ENCODE results near the gene ARHGEF28. TPM values are rescaled to one million over a fixed set of nuclear protein-coding genes. Genes with fewer than 3 reads are reported as not detected.

ARHGEF28 gene
- total RNA-seq, 3 donors from 2014 or later = 0.05 to 0.23 (median 0.14) TPM

- Mint-ChIP-seq H3K4me3 (no peak overlapping the region), H3K36me3 (ENCODE audit: insufficient read depth) (no peaks in the 10 kb centered on the region), H3K4me1 (ENCODE audit: low read depth) (no peaks in the 10 kb centered on the region), H3K27me3 (ENCODE audit: low read depth) (peaks cover 3% of the 10 kb centered on the region), H3K9me3 (peaks cover 16% of the 10 kb centered on the region)
- DNase-seq (no peak), ATAC-seq (no peak)
These were observed 139.0 kb downstream of the ARHGEF28 start for GRCh38 chr5:73764996-73765395.

- Mint-ChIP-seq H3K9me3 (peaks cover 16% of the 10 kb centered on the region), H3K4me1 (ENCODE audit: low read depth) (no peaks in the 10 kb centered on the region), H3K36me3 (ENCODE audit: insufficient read depth) (no peaks in the 10 kb centered on the region), H3K27me3 (ENCODE audit: low read depth) (peaks cover 6% of the 10 kb centered on the region), H3K4me3 (no peak overlapping the region)
- ATAC-seq (no peak), DNase-seq (no peak)
These were observed 140.9 kb downstream of the ARHGEF28 start for GRCh38 chr5:73766902-73767301.

GRCh38 chr5:73770172-73771025, 144.4 kb downstream of the ARHGEF28 start:
- DNase-seq (no peak), ATAC-seq (no peak)
- Mint-ChIP-seq H3K36me3 (ENCODE audit: insufficient read depth) (no peaks in the 10 kb centered on the region), H3K9me3 (peaks cover 16% of the 10 kb centered on the region), H3K4me3 (no peak overlapping the region), H3K27me3 (ENCODE audit: low read depth) (peaks cover 3% of the 10 kb centered on the region), H3K4me1 (ENCODE audit: low read depth) (no peaks in the 10 kb centered on the region)

- Mint-ChIP-seq H3K4me1 (ENCODE audit: low read depth) (no peaks in the 10 kb centered on the region), H3K36me3 (ENCODE audit: insufficient read depth) (no peaks in the 10 kb centered on the region), H3K4me3 (no peak overlapping the region), H3K27me3 (ENCODE audit: low read depth) (peaks cover 3% of the 10 kb centered on the region), H3K9me3 (no peaks in the 10 kb centered on the region)
- DNase-seq (no peak), ATAC-seq (no peak)
These were observed 148.9 kb downstream of the ARHGEF28 start for GRCh38 chr5:73774924-73775323.

GRCh38 chr5:73776405-73776804, 150.4 kb downstream of the ARHGEF28 start:
- ATAC-seq (no peak), DNase-seq (no peak)
- no peak overlapping the region for H3K4me3 Mint-ChIP-seq
- no peaks in the 10 kb centered on the region for H3K36me3 Mint-ChIP-seq (ENCODE audit: insufficient read depth)
- no peaks in the 10 kb centered on the region for H3K27me3 Mint-ChIP-seq (ENCODE audit: low read depth)
- no peaks in the 10 kb centered on the region for H3K9me3 Mint-ChIP-seq
- H3K4me1 Mint-ChIP-seq (ENCODE audit: low read depth) = no peaks in the 10 kb centered on the region

GRCh38 chr5:73777192-73777591, 151.2 kb downstream of the ARHGEF28 start:
- ATAC-seq (no peak), DNase-seq (no peak)
- no peaks in the 10 kb centered on the region for H3K4me1 Mint-ChIP-seq (ENCODE audit: low read depth)
- H3K4me3 Mint-ChIP-seq = no peak overlapping the region
- H3K27me3 Mint-ChIP-seq (ENCODE audit: low read depth) = no peaks in the 10 kb centered on the region
- no peaks in the 10 kb centered on the region for H3K9me3 Mint-ChIP-seq
- H3K36me3 Mint-ChIP-seq (ENCODE audit: insufficient read depth) = no peaks in the 10 kb centered on the region

- Mint-ChIP-seq H3K36me3 (ENCODE audit: insufficient read depth) (no peaks in the 10 kb centered on the region), H3K4me1 (ENCODE audit: low read depth) (no peaks in the 10 kb centered on the region), H3K9me3 (no peaks in the 10 kb centered on the region), H3K27me3 (ENCODE audit: low read depth) (peaks cover 3% of the 10 kb centered on the region), H3K4me3 (no peak overlapping the region)
- ATAC-seq (no peak), DNase-seq (no peak)
These were observed 154.5 kb downstream of the ARHGEF28 start for GRCh38 chr5:73780302-73781080.

GRCh38 chr5:73781107-73781768, 155.2 kb downstream of the ARHGEF28 start:
- no peak for DNase-seq
- ATAC-seq = no peak
- H3K9me3 Mint-ChIP-seq = no peaks in the 10 kb centered on the region
- H3K27me3 Mint-ChIP-seq (ENCODE audit: low read depth) = peaks cover 7% of the 10 kb centered on the region
- H3K36me3 Mint-ChIP-seq (ENCODE audit: insufficient read depth) = no peaks in the 10 kb centered on the region
- no peak overlapping the region for H3K4me3 Mint-ChIP-seq
- H3K4me1 Mint-ChIP-seq (ENCODE audit: low read depth) = no peaks in the 10 kb centered on the region

- no peaks in the 10 kb centered on the region for H3K36me3 Mint-ChIP-seq (ENCODE audit: insufficient read depth)
- H3K9me3 Mint-ChIP-seq = no peaks in the 10 kb centered on the region
- ATAC-seq = no peak
- no peak overlapping the region for H3K4me3 Mint-ChIP-seq
- H3K4me1 Mint-ChIP-seq (ENCODE audit: low read depth) = no peaks in the 10 kb centered on the region
- H3K27me3 Mint-ChIP-seq (ENCODE audit: low read depth) = peaks cover 9% of the 10 kb centered on the region
- DNase-seq = no peak
These were observed 157.8 kb downstream of the ARHGEF28 start for GRCh38 chr5:73783828-73784227.

- Mint-ChIP-seq H3K4me3 (no peak overlapping the region), H3K9me3 (no peaks in the 10 kb centered on the region), H3K36me3 (ENCODE audit: insufficient read depth) (no peaks in the 10 kb centered on the region), H3K27me3 (ENCODE audit: low read depth) (peaks cover 13% of the 10 kb centered on the region), H3K4me1 (ENCODE audit: low read depth) (no peaks in the 10 kb centered on the region)
- ATAC-seq (no peak), DNase-seq (no peak)
These were observed 160.2 kb downstream of the ARHGEF28 start for GRCh38 chr5:73786043-73786831.

- Mint-ChIP-seq H3K4me1 (ENCODE audit: low read depth) (no peaks in the 10 kb centered on the region), H3K36me3 (ENCODE audit: insufficient read depth) (no peaks in the 10 kb centered on the region), H3K9me3 (no peaks in the 10 kb centered on the region), H3K27me3 (ENCODE audit: low read depth) (peaks cover 24% of the 10 kb centered on the region), H3K4me3 (no peak overlapping the region)
- ATAC-seq = no peak
- no peak for DNase-seq
These were observed 163.9 kb downstream of the ARHGEF28 start for GRCh38 chr5:73789851-73790281.

GRCh38 chr5:73791389-73791788, 165.4 kb downstream of the ARHGEF28 start:
- Mint-ChIP-seq H3K4me3 (no peak overlapping the region), H3K36me3 (ENCODE audit: insufficient read depth) (no peaks in the 10 kb centered on the region), H3K9me3 (no peaks in the 10 kb centered on the region), H3K4me1 (ENCODE audit: low read depth) (no peaks in the 10 kb centered on the region), H3K27me3 (ENCODE audit: low read depth) (peaks cover 22% of the 10 kb centered on the region)
- DNase-seq (no peak), ATAC-seq (no peak)

GRCh38 chr5:73792687-73793320, 166.8 kb downstream of the ARHGEF28 start:
- ATAC-seq = peak; percentile 56 to 67
- no peaks in the 10 kb centered on the region for H3K36me3 Mint-ChIP-seq (ENCODE audit: insufficient read depth)
- DNase-seq = peak; percentile 51
- peaks cover 25% of the 10 kb centered on the region for H3K27me3 Mint-ChIP-seq (ENCODE audit: low read depth)
- no peaks in the 10 kb centered on the region for H3K4me1 Mint-ChIP-seq (ENCODE audit: low read depth)
- H3K9me3 Mint-ChIP-seq = no peaks in the 10 kb centered on the region
- H3K4me3 Mint-ChIP-seq = no peak overlapping the region

All from activated T-cell treated with anti-CD3 and anti-CD28 coated beads, Interleukin-2, amount 50 U/mL, for 4 hours (primary cell).